HG02981 (cell line): ENCODE data around the gene DNAJB8.

Experiments
- ATAC-seq: cut with Tn5 transposase; IDR thresholded peaks from one replicate; pipeline ENCODE4 v1.9.1; 2021; ENCODE audit warnings: mild to moderate bottlenecking, moderate library complexity; ENCODE audit not compliant: unreplicated experiment

DNAJB8 gene

DNA sequence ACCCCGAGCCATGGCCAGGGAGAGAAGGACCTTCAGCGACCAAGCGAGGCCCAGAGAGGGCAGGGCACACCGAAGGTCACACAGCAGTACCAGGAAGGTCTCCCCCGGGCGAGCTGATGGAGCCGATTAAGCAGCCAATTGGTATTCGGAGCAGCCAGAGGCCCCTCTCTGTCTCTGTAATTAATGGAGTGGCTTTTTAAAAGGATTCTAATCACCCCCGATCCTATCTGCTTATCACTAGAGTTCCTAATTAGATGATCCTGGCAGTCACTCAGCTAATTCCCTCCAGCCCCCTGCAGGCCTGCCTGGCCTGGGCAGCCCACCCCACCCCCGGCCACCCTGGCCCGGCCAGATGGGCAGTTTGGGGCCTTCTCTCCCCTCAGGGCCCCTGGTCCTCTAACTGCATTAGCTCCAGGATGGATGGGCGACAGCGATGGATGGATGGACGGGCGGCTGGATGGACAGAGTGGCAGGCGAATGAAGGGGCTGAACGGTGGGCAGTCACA, 1.6 kb upstream of the DNAJB8 start:
- ATAC-seq: no peak

DNA sequence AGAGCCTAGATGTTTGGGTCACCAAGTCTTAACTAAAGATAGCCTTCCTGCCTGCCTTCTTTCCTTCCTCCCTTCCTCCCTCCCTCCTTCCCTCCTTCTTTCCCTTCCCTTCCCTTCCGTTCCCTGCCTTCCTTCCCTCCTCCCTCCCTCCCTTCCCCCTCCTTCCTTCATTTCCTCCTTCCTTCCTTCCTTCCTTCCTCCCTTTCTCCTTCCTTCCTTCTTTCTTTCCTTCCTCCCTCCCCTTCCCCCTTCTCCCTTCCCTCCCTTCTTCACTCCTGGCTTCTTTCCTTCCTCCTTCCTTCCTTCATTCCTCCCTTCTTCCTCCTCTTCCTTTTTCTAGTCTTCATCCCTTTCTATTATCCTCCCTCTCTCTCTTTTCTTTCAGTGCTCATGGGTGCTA, 2.0 kb downstream of the DNAJB8 start:
- ATAC-seq: no peak

DNA sequence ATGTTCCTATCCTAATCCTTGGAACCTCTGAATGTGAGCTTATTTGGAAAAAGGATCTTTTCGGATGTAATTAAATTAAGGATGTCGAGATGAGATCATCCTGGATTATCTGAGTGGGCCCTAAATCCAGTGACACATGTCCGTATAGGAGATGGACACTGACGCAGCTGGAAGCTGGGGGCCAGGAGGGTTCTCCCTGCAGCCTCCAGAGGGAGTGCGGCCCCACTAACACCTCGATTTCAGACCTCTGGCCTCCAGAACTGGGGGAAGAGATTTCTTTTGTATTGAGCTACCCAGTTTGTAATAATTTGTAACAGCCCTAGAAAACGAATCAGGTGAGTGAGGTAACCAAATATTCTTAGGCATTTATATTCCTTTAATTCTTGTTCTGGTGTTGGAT, 2.5 kb downstream of the DNAJB8 start:
- ATAC-seq: no peak

DNA sequence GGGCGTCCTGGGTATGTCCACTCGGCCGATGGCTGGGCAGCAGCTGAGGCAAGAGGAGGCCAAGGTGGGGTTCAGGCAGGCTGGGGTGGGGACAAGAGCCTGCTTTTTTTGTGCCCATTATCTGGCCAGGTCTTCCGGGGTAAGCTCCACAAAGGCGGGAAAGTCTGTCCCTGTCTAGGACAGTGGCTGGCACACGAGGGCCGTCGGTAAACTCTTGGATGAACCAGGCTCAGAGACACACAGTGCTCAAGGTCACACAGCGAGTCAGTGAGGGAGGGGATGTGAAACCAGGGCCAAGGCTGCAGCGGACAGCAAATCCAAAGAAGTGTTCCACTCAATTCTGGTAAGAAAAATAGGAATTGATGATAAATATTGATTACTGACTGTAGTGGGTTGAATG, 2.9 kb downstream of the DNAJB8 start:
- no peak for ATAC-seq

DNA sequence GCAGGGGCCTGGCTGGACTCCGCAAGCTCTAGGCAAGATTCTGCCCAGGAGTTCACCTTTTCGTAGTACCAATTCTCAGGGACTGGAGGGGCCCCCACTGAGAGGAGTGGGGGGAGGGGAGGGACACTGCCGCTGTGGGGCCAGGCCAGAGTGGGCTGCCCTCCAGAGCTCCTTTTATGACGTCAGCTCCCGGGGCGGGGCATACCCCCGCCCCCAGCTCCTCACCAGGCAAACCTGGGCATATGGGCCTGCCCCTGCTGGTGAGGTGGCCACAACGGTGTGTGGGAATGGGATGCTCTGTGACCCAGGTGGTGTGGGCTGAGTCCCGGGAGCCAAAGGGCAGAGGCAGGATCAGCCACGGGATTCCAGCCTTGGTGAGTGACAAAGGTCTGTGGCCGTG, 3.3 kb downstream of the DNAJB8 start:
- ATAC-seq: no peak

DNA sequence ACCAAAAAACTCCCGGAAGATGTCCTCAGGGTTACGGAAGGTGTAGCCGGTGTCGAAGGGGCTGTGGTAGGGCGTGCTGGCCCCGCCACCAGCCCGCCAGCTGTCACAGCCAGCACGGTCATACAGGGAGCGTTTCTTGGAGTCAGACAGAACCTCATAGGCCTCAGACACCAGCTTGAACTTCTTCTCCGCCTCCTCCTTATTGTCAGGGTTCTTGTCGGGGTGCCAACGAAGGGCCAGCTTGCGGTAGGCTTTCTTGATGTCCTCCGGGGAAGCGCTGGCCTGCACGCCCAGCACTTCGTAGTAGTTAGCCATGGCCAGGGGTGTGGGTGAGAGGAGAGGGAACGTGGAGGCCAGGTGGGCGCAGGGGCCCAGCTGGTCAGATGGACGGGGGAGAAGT, 3.8 kb downstream of the DNAJB8 start:
- no peak for ATAC-seq

DNA sequence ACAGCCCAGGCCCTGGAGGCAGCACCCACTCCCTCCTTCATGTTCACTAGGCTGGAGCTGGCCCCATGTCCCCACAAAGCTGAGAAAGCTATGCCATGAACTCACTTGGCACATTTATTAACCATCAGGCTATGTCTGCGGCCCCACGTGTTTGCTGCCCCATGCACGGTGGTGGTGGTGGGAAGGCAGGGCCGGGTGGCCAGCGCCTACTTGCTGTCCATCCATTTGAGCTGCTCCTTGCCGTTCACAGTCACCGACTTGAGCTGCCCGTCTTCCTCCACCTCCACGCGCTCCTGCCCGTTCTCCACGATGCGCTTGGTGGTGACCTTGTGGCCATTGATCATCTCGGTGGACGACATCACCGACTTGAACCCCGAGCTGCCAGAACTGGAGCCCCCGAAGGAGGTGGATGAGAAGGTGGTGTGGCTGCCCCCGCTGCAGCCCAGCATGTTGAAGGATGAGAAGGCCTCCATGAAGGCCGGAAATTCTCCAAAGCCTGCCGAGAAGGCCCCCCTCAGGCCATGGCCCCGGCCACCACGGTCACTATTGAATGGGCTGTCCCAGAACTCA, 4.3 kb downstream of the DNAJB8 start:
- ATAC-seq: no peak

DNA sequence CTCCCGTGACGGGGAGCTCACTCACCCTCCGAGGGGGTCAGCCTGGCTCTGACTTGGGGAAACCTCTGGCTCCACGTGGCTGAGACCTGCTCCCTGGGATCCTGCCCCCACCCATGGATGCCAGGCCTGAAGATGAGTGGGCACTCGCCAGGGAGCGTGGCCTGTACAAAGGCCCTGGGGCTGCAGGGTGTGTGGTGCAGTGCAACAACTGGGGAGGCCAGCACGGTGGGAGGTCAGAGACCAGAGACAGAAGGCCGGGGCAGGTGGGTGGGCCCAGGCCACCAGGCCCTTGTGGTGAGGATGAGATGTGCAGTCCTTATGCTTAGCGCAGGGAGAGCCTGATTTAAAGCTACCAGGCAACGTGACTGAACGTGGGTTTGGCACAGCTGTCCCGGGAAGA, 5.0 kb downstream of the DNAJB8 start:
- ATAC-seq: no peak

DNA sequence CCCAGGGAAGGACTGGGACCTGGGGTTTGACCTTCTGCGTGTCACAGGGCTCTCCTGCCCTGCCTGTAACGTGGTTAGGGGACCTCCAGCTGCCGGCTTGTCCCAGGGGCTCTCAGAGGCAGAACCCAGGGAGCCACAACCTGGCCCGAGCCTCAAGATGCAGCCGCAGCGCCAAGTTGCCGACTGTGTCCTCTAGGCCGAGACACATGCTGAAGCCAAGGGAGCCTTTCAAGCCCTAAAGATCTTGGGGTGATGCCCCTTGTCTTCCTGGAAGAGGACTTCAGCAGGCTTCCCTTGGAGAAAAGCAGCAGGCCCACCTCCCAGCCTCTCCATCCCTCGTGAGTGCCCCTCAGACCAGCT, 7.2 kb downstream of the DNAJB8 start:
- ATAC-seq: no peak

DNA sequence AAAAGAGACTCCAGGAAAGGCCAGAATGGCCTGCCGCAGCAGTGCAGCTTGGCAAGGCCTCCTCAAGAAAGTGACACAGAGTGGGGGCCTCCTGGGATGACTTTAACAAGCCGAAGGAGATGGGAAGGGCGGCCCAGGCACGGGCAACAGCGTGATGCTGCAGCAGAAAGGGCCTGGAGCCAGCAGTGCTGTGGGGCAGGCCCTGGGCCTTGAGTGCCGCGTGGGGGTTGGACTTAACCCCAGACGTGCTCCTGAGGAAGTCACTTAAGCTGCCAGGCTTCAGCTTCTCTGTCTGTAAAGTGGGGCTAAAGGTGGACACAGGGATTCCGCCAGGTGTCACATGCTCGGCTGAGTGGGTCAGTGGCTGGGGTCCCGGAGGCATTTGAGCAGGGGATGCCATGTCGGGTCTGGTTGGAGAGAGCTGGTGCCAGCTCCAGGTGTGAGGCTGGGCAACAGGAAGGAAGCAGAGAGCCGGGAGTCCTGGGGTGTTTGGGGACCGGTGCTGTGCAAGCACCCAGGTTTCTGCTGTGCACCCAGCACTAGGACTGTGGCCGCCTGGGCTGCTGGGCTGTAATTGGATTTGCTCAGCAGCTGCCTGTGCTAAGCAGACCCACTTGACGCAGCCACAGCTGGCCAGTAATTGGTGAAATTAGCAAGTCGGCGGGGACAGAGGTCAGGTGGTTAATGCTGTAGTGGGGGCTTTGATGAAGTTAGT, 7.8 kb downstream of the DNAJB8 start:
- ATAC-seq: no peak

DNA sequence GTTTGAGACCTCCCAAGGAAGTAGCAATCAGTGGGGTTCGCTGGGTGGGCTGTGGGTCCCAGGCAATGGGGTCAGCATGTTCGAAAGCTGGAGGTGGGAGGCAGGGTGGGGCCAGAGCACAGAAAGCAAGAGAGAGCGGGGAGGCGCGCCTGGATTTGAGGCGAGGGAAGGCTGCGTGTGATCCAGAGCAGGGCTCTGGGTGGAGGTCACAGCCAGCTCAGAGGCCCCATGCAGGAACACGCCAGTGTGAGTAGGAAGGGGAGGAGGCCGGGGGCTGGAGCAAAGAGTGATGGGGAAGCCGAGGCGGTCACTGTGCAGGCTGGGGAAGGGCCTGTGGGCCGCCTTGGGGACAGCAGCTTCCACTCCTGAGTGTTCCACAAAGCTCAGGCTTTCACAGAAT, 8.8 kb downstream of the DNAJB8 start:
- ATAC-seq: no peak

DNA sequence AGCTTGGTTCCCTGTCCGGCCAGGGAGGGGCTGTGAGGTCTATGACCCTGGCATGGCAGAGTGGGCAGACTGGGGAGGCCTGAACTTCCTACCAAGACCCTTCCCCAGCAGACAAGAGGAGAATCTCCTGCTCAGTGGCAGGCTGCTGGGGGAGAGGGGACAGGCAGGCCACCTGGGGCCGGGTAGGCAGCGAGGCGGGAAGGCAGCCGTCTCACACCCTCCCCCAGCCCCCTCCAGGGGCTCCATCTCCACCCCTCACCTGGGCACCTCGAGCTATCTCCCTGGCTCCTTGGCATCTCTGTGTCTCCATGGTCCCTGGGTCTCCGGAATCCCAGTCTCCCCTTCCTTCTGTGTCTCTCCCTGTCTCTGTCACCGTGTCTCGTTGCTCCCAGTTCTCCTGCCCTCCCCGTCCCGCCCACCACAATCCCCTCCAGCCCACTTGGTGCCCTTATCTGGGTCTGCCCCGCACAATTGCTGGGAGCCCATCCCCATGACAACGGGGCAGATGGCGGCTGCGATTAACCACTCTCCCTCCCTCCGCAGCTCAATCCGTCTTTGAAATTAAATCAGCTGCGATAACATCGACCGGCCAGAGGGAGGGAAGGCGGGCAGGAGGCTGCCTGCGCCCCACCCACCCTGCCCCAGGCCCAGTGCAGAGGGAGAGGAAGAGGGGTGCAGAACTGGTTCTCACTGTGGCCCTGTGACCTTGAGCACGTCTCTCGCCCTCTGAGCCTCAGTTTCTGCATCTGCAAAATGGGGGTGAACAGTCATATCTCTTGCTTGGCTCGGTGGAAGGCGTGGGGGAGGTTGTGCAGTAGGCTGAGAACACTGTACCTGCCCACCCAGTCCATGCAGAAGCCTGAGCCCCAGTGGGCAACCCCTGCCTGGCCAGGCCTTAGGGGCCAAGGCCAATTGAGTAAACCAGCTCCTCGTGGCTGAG, 9.6 kb downstream of the DNAJB8 start:
- ATAC-seq: no peak

DNA sequence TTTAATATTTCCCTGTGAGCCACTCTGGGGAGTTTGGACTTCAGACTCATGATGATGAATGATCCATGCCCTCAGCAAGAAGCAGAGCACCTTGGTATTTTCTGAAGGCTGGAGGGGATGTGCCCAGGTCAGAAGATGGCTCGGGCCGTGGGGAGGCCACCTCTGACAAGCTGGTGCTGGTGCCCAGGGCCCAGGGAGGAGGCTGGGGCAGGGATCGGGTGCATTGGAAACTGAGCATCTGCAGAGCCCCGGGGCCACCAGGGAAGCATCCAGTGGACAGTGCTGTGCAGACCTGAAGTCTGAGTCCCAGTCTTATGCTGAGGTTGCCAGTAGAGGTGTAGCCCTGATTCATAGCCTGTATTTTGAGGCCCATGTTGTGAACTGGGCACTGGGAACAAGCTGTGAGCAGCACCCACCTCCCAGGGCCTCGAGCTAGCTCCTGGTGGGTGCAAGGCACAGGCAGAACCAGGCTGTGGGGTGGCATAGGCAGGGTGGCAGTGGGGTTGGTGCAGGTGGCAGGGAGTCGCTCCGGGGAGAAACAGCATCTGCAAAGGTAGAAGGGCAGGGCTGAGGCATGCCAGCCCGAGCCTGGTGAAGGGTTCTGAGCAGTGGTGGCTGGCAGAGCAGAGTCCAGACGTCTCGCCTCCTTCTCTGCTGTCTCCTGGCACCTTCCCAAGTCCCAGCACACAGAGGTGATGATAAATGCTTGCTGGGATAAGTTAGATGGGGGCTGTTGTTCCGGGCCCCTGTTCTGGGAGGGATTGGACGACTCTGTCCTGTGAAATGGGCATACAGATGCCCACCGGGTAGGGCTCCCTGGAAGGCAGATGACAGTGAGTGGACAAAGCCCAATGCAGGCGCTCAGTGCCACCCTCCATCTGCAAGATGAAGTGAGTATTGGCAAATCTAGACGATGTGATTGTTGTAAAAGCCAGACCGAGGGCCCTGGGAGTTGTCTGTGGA, 10.6 kb downstream of the DNAJB8 start:
- ATAC-seq: no peak

DNA sequence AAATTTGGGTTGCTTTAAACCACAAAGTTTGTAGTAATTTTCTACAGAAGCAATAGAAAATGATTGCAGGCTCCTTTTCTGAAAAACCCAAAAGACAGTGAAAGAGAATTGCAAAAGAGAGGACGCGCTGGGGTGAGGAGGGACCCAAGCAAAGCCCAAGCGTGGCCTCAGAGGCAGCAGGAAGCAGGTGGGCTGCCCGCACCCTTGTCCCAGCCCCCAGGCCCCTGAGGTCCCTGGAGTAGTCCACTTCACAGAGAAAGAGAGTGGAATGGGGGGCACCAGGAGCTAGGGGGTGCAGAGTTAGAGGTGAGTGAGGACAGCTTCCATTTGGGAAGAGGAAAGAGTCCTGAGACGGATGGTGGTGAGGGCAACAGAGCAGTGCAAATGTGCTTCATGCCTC, 11.6 kb downstream of the DNAJB8 start:
- no peak for ATAC-seq

DNA sequence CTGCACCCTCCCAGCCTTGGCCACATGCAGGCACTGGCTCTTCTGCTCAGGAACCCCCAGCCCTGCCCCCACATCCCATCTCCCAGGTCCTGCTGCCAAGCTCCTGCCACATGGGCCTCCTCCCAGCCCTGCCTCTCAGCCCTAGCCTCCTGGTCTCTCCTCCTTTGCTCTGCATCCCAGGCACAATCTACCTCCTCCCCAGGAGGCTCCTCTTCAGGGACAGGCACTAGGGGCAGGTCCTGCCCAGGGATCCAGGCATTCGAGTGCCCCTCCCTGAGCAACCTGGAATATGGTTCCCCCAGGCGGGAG, 12.4 kb downstream of the DNAJB8 start:
- ATAC-seq: no peak

DNA sequence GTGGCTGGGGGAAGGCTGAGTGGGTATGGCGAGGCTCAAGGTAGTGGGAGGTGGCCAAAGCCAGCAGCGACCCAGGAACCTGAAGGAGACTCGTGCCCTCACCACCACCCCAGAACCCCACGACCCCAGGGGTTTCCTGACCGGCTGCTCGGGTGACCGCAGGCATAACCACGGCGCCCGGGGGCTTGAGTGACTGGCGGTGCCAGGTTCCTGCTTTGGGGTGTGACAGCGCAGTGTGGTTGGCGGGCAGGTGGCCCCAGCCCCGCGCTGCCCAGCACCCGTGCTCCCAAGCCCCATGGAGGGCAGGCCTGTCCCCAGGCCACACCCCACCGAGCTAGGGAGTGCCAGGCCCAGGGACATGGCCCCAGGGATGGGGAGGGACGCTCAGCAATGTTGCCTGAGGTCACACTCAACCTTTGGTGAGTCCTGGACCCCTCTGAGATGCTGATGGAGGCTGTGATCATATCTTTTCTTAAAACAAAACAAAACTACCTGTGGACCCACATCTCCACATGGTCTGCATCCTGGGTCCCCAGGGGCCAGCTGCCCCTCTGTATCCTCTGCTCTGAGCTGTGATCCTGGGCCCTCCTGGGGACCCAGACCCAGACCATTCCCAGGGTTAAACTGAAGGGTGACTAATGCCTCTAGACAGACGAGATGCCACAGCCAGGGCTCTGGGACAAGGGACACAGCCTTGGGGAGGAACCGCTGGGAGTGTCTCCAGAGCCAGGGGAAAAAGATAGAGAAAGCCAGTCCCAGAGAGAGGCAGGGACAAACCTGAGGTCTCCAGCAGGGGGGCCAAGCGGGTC, 13.0 kb downstream of the DNAJB8 start:
- ATAC-seq: no peak

DNA sequence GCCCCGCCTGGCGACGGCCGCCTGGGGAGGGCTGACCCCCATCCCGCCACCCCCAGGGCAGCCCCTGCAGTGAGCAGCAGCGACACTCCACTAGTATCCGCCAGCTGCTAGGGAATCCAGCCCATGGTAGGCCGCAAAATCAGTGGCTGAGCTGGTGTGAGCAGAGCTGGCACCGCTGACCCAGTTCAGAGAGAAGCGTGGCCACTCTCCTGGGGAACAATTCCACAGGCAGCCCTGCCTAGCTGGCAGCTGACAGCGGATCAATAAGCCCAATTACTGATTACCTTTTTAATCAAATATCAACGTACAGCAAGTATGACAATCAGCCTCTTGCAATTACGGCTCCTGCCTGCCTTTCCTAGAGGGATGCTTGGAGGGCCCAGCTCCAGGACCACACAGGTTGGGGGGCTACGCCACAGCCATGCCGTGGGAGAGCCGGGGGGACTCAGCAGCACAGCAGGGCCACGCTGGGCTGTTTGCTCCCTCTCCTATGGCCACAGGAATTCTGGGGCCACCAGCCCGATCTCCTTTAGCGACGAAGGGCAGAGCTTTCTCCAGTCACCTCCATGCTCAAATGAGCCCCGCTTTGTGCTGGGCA, 13.9 kb downstream of the DNAJB8 start:
- no peak for ATAC-seq

DNA sequence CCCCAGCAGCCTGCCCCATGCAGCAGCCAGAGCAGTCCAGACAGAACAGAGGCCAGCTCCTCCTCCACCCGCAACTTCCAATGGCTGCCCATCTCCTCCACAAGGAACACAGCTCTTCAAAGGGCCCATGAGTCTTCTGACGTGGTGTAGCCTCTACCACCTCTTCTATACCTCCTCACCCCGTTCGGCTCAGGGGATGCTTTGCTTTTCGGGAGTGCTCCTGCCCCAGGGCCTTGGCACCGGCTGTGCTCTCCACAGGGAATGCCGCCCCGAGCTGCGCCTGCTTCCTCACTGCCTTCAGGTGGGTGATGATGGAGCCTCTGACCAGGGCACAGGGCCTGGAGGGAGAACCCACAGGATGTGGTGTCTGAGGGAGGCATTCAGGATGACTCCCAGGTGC, 14.6 kb downstream of the DNAJB8 start:
- ATAC-seq: no peak

DNA sequence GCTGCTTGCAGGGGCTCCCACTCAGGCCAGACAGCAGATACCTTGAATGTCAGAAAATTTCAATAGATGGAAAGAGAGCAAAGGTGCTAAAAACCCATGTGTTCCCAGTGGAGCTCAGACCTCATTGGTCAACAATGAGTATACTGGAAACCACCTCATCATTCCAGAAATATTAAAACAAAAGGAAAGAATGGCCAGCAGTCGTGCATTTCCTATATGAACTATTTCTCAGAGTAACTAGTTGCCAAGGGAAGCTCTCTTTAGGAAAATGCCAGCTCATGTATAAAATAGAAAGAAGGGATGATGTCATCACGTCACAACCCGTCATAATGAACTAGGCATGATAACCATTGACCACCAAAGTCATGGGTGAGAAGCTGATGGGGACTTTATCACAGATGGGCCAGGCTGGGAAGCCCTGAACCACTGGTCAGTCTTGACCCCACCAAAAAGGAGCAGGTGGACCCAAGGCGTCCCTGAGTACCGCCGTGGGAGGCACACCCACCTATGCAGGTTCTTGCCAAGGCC, 17.5 kb downstream of the DNAJB8 start:
- no peak for ATAC-seq
